Keratinocyte (primary cell): ENCODE measurements around the gene NADSYN1.

Experiments
- EZH2 ChIP-seq: IDR thresholded peaks from one replicate; pipeline ENCODE4 v1.6.1; 2012; ENCODE audit warnings: inconsistent platforms, mild to moderate bottlenecking, low read length, moderate library complexity
- TF ChIP-seq, protein P1 (sequence below), 3 experiments: IDR thresholded peaks in 1 of 3; conservative IDR thresholded peaks in 1 of 3; optimal IDR thresholded peaks in 1 of 3; 2 replicates in 2 of 3; 3 replicates in 1 of 3; pipeline versions ENCODE3 to v1.5.1; 2011; ENCODE audit warnings: low read length in 3 of 3, mild to moderate bottlenecking in 3 of 3, moderate library complexity in 2 of 3, control low read depth in 1 of 3, inconsistent platforms in 1 of 3; ENCODE audit not compliant: insufficient read depth in 2 of 3; ENCODE audit errors: extremely low read depth in 1 of 3

DNA sequence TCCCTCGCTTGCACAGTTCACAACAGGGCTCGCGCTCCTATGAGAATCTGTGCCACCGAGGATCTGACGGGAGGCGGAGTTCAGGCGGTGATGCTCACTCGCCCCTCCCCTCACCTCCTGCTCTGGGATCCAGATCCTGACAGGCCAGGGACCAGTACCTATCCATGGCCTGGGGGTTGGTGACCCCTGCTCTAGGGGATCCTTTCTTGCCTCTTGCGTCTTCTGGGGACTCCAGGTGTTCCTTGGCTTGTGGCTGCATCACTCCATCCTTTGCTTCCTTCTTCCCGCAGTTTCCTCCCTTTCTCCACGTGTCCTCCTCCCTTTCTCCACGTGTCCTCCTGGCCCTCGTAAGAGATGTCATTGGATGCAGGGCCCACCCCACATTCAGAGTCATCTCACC, 43.4 kb downstream of the NADSYN1 start:
- TF ChIP-seq, protein P1, sequence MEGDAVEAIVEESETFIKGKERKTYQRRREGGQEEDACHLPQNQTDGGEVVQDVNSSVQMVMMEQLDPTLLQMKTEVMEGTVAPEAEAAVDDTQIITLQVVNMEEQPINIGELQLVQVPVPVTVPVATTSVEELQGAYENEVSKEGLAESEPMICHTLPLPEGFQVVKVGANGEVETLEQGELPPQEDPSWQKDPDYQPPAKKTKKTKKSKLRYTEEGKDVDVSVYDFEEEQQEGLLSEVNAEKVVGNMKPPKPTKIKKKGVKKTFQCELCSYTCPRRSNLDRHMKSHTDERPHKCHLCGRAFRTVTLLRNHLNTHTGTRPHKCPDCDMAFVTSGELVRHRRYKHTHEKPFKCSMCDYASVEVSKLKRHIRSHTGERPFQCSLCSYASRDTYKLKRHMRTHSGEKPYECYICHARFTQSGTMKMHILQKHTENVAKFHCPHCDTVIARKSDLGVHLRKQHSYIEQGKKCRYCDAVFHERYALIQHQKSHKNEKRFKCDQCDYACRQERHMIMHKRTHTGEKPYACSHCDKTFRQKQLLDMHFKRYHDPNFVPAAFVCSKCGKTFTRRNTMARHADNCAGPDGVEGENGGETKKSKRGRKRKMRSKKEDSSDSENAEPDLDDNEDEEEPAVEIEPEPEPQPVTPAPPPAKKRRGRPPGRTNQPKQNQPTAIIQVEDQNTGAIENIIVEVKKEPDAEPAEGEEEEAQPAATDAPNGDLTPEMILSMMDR (optimal IDR thresholded peaks at IDR 0.05 in 1 of 3, IDR thresholded peaks at IDR 0.05 in 1 of 3, conservative IDR thresholded peaks at IDR 0.05 in 1 of 3; ENCODE audit: extremely low read depth in 1 of 3, insufficient read depth in 2 of 3, low read length in 3 of 3), result no peak
- TF ChIP-seq EZH2, result no peak
